Measurements from ENCODE around the gene EXPH5.

Gene EXPH5

GRCh38 chr11:108467091-108467823 lies 126.3 kb downstream of the EXPH5 start, which contains the start of gene C11orf65:
C11orf65 (minus strand) TSS chr11:108467529; CDS start chr11:108461559, 5,970 bp downstream.
- peak; percentile 90 for DNase-seq (ENCODE audit: low spot score)
- peak; percentile 88 for FAIRE-seq

GRCh38 chr11:108466405-108466804 lies 127.2 kb downstream of the EXPH5 start:
- FAIRE-seq (no peak), DNase-seq (ENCODE audit: low spot score) (no peak)
